Psoas muscle (tissue), 8 donors: ENCODE data around the gene PTGER2. TPM values are rescaled to one million over a fixed set of nuclear protein-coding genes. Genes with fewer than 3 reads are reported as not detected.
A peak's percentile ranks its signal among the peaks of the same experiment; 100 is the strongest.

Experiments
- ATAC-seq, 4 donors: fragments of 200-7000 bp; cut with Tn5 transposase; one replicate each; pipeline ENCODE4 v1.9.1; 2020; ENCODE audit warnings: moderate library complexity in 3 of 4, mild to moderate bottlenecking in 2 of 4
- DNase-seq, 2 donors: peaks; one replicate each; pipeline ENCODE4 v3.0.0-alpha.2; 2020
- H3K27ac ChIP-seq: fragments of 200-600 bp; one replicate; pipeline ENCODE4 v1.8.0; 2022
- H3K27me3 ChIP-seq, 3 donors: fragments of 200-600 bp in 1 of 3; one replicate each; pipeline versions ENCODE4 v1.6.1 to v1.8.0; 2013 to 2022; ENCODE audit warnings: low read length in 2 of 3, mild to moderate bottlenecking in 2 of 3, moderate library complexity in 1 of 3; ENCODE audit not compliant: insufficient read depth in 3 of 3
- H3K36me3 ChIP-seq, 2 donors: fragments of 200-600 bp in 1 of 2; one replicate each; pipeline versions ENCODE4 v1.6.1 to v1.8.0; 2013 to 2022; ENCODE audit warnings: low read depth in 1 of 2, mild to moderate bottlenecking in 1 of 2, moderate library complexity in 1 of 2; ENCODE audit not compliant: insufficient read depth in 1 of 2
- H3K4me1 ChIP-seq: fragments of 200-600 bp; one replicate; pipeline ENCODE4 v1.8.0; 2022
- H3K4me3 ChIP-seq: fragments of 200-600 bp; one replicate; pipeline ENCODE4 v1.8.0; 2022; ENCODE audit warnings: mild to moderate bottlenecking
- H3K9me3 ChIP-seq: fragments of 200-600 bp; one replicate; pipeline ENCODE4 v1.8.0; 2022
- WGBS, 3 donors: extraction: QIAGEN DNeasy Blood & Tissue Kit; methylation state at CpG; one replicate each; pipeline versions ENCODE4 v1.1.6 to v1.1.7; 2013; 5-methylcytosine and 5-hydroxymethylcytosine counted together
- intact Hi-C, 2 donors: fragments of 100-400 bp; cut with DNase I; formaldehyde crosslinking; loops; one replicate each; pipeline versions ENCODE4 v1.11.0 to v1.14.2; 2022
- polyA plus RNA-seq, 3 donors: library from polyadenylated mRNA; stranded (reverse); fragments of 200-250 nt; gene quantifications; one replicate each; pipeline ENCODE4 v1.2.3, GENCODE V29; 2013
- total RNA-seq, 4 donors: library from RNA; stranded (reverse); fragmentation: NEBNext Ultra II Directional in 2 of 4; extraction: Animal tissue kit (Norgen Biotek cat#: 25700) in 2 of 4; gene quantifications; one replicate each; pipeline versions ENCODE4 v1.2.1 to v1.2.4, GENCODE V29; 2021 to 2023
- TF ChIP-seq, protein P1 (sequence below): fragments of 200-600 bp; IDR thresholded peaks from one replicate; pipeline ENCODE4 v1.8.0; 2022; ENCODE audit warnings: antibody characterized with exemption
- donor health status: healthy with polysubstance abuse.
- donor health status: DM: no; HTN: no; CAD: no; lungs with moderate emphysema.
- donor health status: Bipolar disorder and iron deficiency.
- donor health status: healthy.
- donor health status: DM: yes; HTN: yes; CAD: no.
- donor health status: DM: no; HTN: no; CAD: no.
- donor health status: DM: no; HTN: no; CAD: no.
- donor health status: DM: yes; HTN: yes; CAD: no.

Gene PTGER2
- total and polyA plus RNA-seq, 7 donors: 0.08 to 0.57 (median 0.26) TPM

- no peaks in the 10 kb centered on the region for H3K9me3 ChIP-seq
- no peaks in the 10 kb centered on the region for H3K36me3 ChIP-seq
- intact Hi-C loops: no loop called here
- H3K27ac ChIP-seq: no peak overlapping the region
- no peak for ATAC-seq
- no peaks in the 10 kb centered on the region for H3K4me1 ChIP-seq
- TF ChIP-seq, protein P1, sequence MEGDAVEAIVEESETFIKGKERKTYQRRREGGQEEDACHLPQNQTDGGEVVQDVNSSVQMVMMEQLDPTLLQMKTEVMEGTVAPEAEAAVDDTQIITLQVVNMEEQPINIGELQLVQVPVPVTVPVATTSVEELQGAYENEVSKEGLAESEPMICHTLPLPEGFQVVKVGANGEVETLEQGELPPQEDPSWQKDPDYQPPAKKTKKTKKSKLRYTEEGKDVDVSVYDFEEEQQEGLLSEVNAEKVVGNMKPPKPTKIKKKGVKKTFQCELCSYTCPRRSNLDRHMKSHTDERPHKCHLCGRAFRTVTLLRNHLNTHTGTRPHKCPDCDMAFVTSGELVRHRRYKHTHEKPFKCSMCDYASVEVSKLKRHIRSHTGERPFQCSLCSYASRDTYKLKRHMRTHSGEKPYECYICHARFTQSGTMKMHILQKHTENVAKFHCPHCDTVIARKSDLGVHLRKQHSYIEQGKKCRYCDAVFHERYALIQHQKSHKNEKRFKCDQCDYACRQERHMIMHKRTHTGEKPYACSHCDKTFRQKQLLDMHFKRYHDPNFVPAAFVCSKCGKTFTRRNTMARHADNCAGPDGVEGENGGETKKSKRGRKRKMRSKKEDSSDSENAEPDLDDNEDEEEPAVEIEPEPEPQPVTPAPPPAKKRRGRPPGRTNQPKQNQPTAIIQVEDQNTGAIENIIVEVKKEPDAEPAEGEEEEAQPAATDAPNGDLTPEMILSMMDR: no peak
- no peak overlapping the region for H3K4me3 ChIP-seq
- no peaks in the 10 kb centered on the region for H3K27me3 ChIP-seq
- DNase-seq: no peak
- 19 to 34% (median 20%) methylated on average over 7 of the region's 7 CpGs for WGBS, 3 donors
Observed at GRCh38 chr14:52351233-52352060, 37.3 kb downstream of the PTGER2 start.

- DNase-seq (no peak), ATAC-seq (peak in 1 of 4 donors; percentile 30)
- Histone ChIP-seq H3K4me1 (no peaks in the 10 kb centered on the region), H3K4me3 (no peak overlapping the region), H3K27ac (no peak overlapping the region), H3K27me3 (no peaks in the 10 kb centered on the region), H3K9me3 (no peaks in the 10 kb centered on the region), H3K36me3 (no peaks in the 10 kb centered on the region)
- TF ChIP-seq, protein P1: no peak
- intact Hi-C loops: no loop called here
- WGBS, 3 donors: 40 to 46% (median 46%) methylated on average over 3 of the region's 3 CpGs
Observed at GRCh38 chr14:52352061-52352491, 38.0 kb downstream of the PTGER2 start.

- H3K4me3 ChIP-seq: no peak overlapping the region
- intact Hi-C loops: no loop called here
- no peak overlapping the region for H3K27ac ChIP-seq
- DNase-seq: no peak
- no peaks in the 10 kb centered on the region for H3K9me3 ChIP-seq
- ATAC-seq: no peak
- TF ChIP-seq, protein P1: no peak
- H3K36me3 ChIP-seq: no peaks in the 10 kb centered on the region
- no peaks in the 10 kb centered on the region for H3K4me1 ChIP-seq
- 28 to 38% (median 34%) methylated on average over 4 of the region's 4 CpGs for WGBS, 3 donors
- H3K27me3 ChIP-seq: no peaks in the 10 kb centered on the region
Observed at GRCh38 chr14:52352569-52352968, 38.5 kb downstream of the PTGER2 start.

DNA sequence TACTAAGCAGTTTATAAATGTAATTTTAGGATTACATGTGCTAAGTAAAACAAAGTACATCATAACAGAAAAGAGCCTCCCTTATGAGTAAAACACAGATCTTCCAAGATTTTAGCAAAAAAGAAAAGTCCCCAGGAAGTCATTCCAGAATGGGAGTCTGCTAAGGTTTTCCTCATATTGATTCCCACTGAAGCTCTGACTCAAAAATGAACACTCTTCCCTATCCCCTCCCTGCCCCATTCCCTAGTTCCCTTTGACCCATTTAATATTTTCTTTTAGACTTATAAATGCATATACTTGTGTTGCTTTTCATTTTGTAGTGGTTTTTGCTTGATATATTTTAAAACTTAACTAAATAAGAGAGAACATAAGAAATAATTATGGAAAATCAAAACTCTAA, 40.1 kb downstream of the PTGER2 start:
- no peaks in the 10 kb centered on the region for H3K9me3 ChIP-seq
- TF ChIP-seq, protein P1: no peak
- ATAC-seq: no peak

More for the DNA sequence above, 40.1 kb downstream of the PTGER2 start:
- Histone ChIP-seq H3K4me3 (no peak overlapping the region), H3K27me3 (no peaks in the 10 kb centered on the region), H3K4me1 (no peaks in the 10 kb centered on the region), H3K27ac (no peak overlapping the region), H3K36me3 (no peaks in the 10 kb centered on the region)
- DNase-seq: no peak
- intact Hi-C loops: no loop called here
